ENCODE results near the gene RNF152. TPM values are rescaled to one million over a fixed set of nuclear protein-coding genes. Genes with fewer than 3 reads are reported as not detected.

RNF152 gene
- total RNA-seq, 2 donors from 2014 or later = 90.8 to 119 TPM

DNA sequence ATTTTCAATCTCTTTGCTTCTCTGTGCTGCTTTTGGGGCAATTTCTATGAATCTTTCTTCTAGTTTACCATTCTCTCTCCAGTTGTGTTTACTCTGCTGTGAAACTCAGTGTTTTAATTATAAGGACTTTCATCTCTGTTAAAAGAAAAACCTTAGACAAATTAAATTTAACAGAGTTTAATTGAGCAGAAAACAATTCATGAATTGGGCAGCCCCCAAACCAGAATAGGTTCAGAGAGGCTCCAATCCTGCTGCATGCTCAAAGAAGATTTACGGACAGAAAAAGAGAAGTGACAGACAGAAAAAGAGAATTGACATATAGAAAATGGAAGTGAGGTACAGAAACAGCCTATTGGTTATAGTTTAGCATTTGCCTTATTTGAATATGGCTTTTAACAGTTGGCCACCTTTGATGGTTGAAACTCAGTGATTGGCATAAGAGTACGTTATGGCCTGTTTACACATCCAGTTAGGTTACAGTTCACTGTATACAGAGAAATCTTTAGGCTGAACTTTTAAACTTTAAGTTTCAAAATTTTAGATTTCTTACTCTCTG is 120.4 kb downstream of the RNF152 start:
- Mint-ChIP-seq H3K4me1 (no peaks in the 10 kb centered on the region), H3K4me3 (no peak overlapping the region)
- TF ChIP-seq, protein P1, sequence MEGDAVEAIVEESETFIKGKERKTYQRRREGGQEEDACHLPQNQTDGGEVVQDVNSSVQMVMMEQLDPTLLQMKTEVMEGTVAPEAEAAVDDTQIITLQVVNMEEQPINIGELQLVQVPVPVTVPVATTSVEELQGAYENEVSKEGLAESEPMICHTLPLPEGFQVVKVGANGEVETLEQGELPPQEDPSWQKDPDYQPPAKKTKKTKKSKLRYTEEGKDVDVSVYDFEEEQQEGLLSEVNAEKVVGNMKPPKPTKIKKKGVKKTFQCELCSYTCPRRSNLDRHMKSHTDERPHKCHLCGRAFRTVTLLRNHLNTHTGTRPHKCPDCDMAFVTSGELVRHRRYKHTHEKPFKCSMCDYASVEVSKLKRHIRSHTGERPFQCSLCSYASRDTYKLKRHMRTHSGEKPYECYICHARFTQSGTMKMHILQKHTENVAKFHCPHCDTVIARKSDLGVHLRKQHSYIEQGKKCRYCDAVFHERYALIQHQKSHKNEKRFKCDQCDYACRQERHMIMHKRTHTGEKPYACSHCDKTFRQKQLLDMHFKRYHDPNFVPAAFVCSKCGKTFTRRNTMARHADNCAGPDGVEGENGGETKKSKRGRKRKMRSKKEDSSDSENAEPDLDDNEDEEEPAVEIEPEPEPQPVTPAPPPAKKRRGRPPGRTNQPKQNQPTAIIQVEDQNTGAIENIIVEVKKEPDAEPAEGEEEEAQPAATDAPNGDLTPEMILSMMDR (conservative IDR thresholded peaks at IDR 0.05) = no peak

DNA sequence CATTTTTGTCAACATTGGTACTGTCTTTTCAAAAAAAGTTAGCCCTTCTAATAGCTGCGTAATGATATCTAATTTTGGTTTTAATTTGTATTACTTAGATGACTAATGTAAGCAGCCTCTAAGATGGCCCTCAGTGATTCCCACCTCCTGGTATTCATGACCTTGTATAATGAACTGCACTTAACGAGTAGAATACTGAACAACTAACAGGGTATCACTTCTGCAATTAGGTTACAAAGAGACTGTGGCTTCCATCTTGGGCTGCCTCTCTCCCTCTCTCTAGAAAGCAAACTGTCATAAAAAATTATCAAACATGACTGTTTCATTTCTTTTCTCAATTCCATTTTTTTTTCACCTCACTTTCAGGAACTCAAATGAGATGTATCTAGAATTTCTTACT is 120.9 kb downstream of the RNF152 start:
- Mint-ChIP-seq H3K4me3 (no peak overlapping the region), H3K36me3 (ENCODE audit: low read depth) (peaks cover 7% of the 10 kb centered on the region), H3K9me3 (peaks cover 28% of the 10 kb centered on the region), H3K27me3 (ENCODE audit: insufficient read depth) (peaks cover 2% of the 10 kb centered on the region), H3K27ac (no peak overlapping the region), H3K4me1 (no peaks in the 10 kb centered on the region)
- TF ChIP-seq, protein P1 (conservative IDR thresholded peaks at IDR 0.05) = no peak
- Histone ChIP-seq H3K36me3 (ENCODE audit: control insufficient read depth, insufficient read depth, low read length) (no peaks in the 10 kb centered on the region), H3K9me3 (ENCODE audit: control insufficient read depth, low read length) (peaks cover 27% of the 10 kb centered on the region), H3K4me3 (ENCODE audit: low read length) (no peak overlapping the region), H3K27me3 (ENCODE audit: control insufficient read depth, insufficient read depth, low read length, poor library complexity, severe bottlenecking) (no peaks in the 10 kb centered on the region), H3K9ac (ENCODE audit: extremely low read depth, low read length, poor library complexity, severe bottlenecking) (no peak overlapping the region), H3K27ac (ENCODE audit: low read depth, low read length) (no peak overlapping the region), H3K4me1 (ENCODE audit: control insufficient read depth, insufficient read depth, low read length) (no peaks in the 10 kb centered on the region)
- no peak for DNase-seq
- WGBS, 2 experiments (ENCODE audit: insufficient coverage in 1 of 2, insufficient read length in 1 of 2) = 93 to 97% methylated on average over 1 to 2 of the region's 2 CpGs

More for the DNA sequence above, 120.4 kb downstream of the RNF152 start:
- no peak for DNase-seq
- no peaks in the 10 kb centered on the region for H3K27me3 ChIP-seq (ENCODE audit: control insufficient read depth, insufficient read depth, low read length, poor library complexity, severe bottlenecking)
- H3K9ac ChIP-seq (ENCODE audit: extremely low read depth, low read length, poor library complexity, severe bottlenecking) = no peak overlapping the region
- H3K4me1 ChIP-seq (ENCODE audit: control insufficient read depth, insufficient read depth, low read length) = no peaks in the 10 kb centered on the region
- no peaks in the 10 kb centered on the region for H3K36me3 ChIP-seq (ENCODE audit: control insufficient read depth, insufficient read depth, low read length)
- 68 to 88% methylated on average over 2 of the region's 2 CpGs for WGBS, 2 experiments (ENCODE audit: insufficient coverage in 1 of 2, insufficient read length in 1 of 2)
- Mint-ChIP-seq H3K27me3 (ENCODE audit: insufficient read depth) (peaks cover 2% of the 10 kb centered on the region), H3K36me3 (ENCODE audit: low read depth) (peaks cover 7% of the 10 kb centered on the region), H3K9me3 (peaks cover 28% of the 10 kb centered on the region), H3K27ac (no peak overlapping the region)
- H3K9me3 ChIP-seq (ENCODE audit: control insufficient read depth, low read length) = peaks cover 29% of the 10 kb centered on the region
- H3K27ac ChIP-seq (ENCODE audit: low read depth, low read length) = no peak overlapping the region
- no peak overlapping the region for H3K4me3 ChIP-seq (ENCODE audit: low read length)

DNA sequence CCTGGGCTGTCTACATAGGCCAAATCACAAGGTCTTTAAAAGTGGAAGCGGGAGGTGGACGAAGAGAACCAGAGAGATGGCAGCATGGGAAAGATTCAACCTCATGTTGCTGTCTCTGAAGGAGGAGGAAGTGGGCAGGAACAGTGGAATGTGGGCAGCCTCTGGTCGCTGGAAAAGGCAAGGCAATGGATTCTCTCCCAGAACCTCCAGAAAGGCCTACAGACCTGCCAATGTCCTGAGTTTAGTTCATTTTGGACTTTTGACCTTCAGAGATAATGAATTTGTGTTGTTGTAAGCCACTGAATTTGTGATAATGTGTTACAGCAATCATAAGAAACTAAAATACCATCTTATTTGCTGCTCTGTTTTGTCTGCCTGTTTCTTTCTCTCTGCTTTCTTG is 122.5 kb downstream of the RNF152 start:
- Histone ChIP-seq H3K27ac (ENCODE audit: low read depth, low read length) (no peak overlapping the region), H3K9me3 (ENCODE audit: control insufficient read depth, low read length) (peaks cover 17% of the 10 kb centered on the region), H3K4me1 (ENCODE audit: control insufficient read depth, insufficient read depth, low read length) (no peaks in the 10 kb centered on the region), H3K36me3 (ENCODE audit: control insufficient read depth, insufficient read depth, low read length) (no peaks in the 10 kb centered on the region), H3K4me3 (ENCODE audit: low read length) (no peak overlapping the region), H3K9ac (ENCODE audit: extremely low read depth, low read length, poor library complexity, severe bottlenecking) (no peak overlapping the region), H3K27me3 (ENCODE audit: control insufficient read depth, insufficient read depth, low read length, poor library complexity, severe bottlenecking) (no peaks in the 10 kb centered on the region)
- Mint-ChIP-seq H3K27me3 (ENCODE audit: insufficient read depth) (peaks cover 2% of the 10 kb centered on the region), H3K27ac (no peak overlapping the region), H3K4me1 (peaks cover 1% of the 10 kb centered on the region), H3K9me3 (peaks cover 13% of the 10 kb centered on the region), H3K36me3 (ENCODE audit: low read depth) (no peaks in the 10 kb centered on the region), H3K4me3 (no peak overlapping the region)
- DNase-seq = no peak
- TF ChIP-seq, protein P1 (conservative IDR thresholded peaks at IDR 0.05) = no peak
- WGBS, 2 experiments (ENCODE audit: insufficient coverage in 1 of 2, insufficient read length in 1 of 2) = 95 to 100% methylated on average over 2 to 3 of the region's 3 CpGs
